SK-N-SH treated with all-trans-retinoic acid at 6 μM for 48 hours (cell line): Measurements from ENCODE around the gene DDN.

Experiments
- ATAC-seq: fragments of 200-7000 bp; cut with Tn5 transposase; 3 replicates; pipeline ENCODE4 v1.9.1; 2020; ENCODE audit warnings: mild to moderate bottlenecking, moderate library complexity
- ARNTL ChIP-seq: fragments of 450-650 bp; formaldehyde crosslinking; IDR thresholded peaks from 2 replicates; pipeline ENCODE4 v1.5.0; 2020; ENCODE audit warnings: low read depth, mild to moderate bottlenecking, moderate library complexity, borderline replicate concordance
- BACH2 ChIP-seq: fragments of 250-450 bp; sonication (Bioruptor Pico); IDR thresholded peaks from 2 replicates; pipeline ENCODE4 v1.9.0; 2021; ENCODE audit warnings: mild to moderate bottlenecking, borderline replicate concordance
- CSDC2 ChIP-seq: fragments of 250-450 bp; sonication (Bioruptor Pico); IDR thresholded peaks from 2 replicates; pipeline ENCODE4 v1.5.0; 2020; ENCODE audit warnings: mild to moderate bottlenecking, moderate library complexity
- ESRRG ChIP-seq: fragments of 250-450 bp; sonication (Bioruptor Pico); IDR thresholded peaks from 2 replicates; pipeline ENCODE4 v1.6.1; 2021; ENCODE audit warnings: mild to moderate bottlenecking
- GLIS3 ChIP-seq: fragments of 250-450 bp; sonication (Bioruptor Pico); IDR thresholded peaks from 2 replicates; pipeline ENCODE4 v1.5.0; 2020; ENCODE audit warnings: mild to moderate bottlenecking, moderate library complexity
- ISL1 ChIP-seq: fragments of 250-450 bp; sonication (Bioruptor Pico); IDR thresholded peaks from 2 replicates; pipeline ENCODE4 v2.1.2; 2022; ENCODE audit warnings: mild to moderate bottlenecking, moderate library complexity
- OSR1 ChIP-seq: fragments of 250-450 bp; sonication (Bioruptor Pico); IDR thresholded peaks from 2 replicates; pipeline ENCODE4 v1.8.0; 2022; ENCODE audit warnings: moderate library complexity, mild to moderate bottlenecking, inconsistent platforms
- SNAI2 ChIP-seq: fragments of 250-450 bp; sonication (Bioruptor Pico); IDR thresholded peaks from 2 replicates; pipeline ENCODE4 v1.5.0; 2020; ENCODE audit warnings: mild to moderate bottlenecking, moderate library complexity
- TOX ChIP-seq: fragments of 250-450 bp; sonication (Bioruptor Pico); IDR thresholded peaks from 2 replicates; pipeline ENCODE4 v1.8.0; 2021; ENCODE audit warnings: mild to moderate bottlenecking, moderate library complexity, borderline replicate concordance
- ZC3H10 ChIP-seq: fragments of 250-450 bp; sonication (Bioruptor Pico); IDR thresholded peaks from 2 replicates; pipeline ENCODE4 v1.5.1; 2021; ENCODE audit warnings: mild to moderate bottlenecking, moderate library complexity
- ZFP3 ChIP-seq: fragments of 250-450 bp; sonication (Bioruptor Pico); IDR thresholded peaks from 2 replicates; pipeline ENCODE4 v1.5.0; 2020; ENCODE audit warnings: mild to moderate bottlenecking, moderate library complexity
- ZFP30 ChIP-seq: fragments of 450-650 bp; formaldehyde crosslinking; IDR thresholded peaks from 2 replicates; pipeline ENCODE4 v1.5.0; 2022; ENCODE audit warnings: mild to moderate bottlenecking, moderate library complexity
- ZNF565 ChIP-seq: fragments of 450-650 bp; formaldehyde crosslinking; conservative IDR thresholded peaks from 2 replicates; pipeline ENCODE4 v1.5.0; 2020; ENCODE audit warnings: low read depth, mild to moderate bottlenecking, moderate library complexity
- ZNF70 ChIP-seq: fragments of 450-650 bp; formaldehyde crosslinking; IDR thresholded peaks from 2 replicates; pipeline ENCODE4 v1.5.0; 2020; ENCODE audit warnings: mild to moderate bottlenecking, moderate library complexity
- ZNF8 ChIP-seq: fragments of 450-650 bp; formaldehyde crosslinking; IDR thresholded peaks from 2 replicates; pipeline ENCODE4 v1.5.0; 2020; ENCODE audit warnings: mild to moderate bottlenecking, moderate library complexity
- TF ChIP-seq, protein P1 (sequence below): fragments of 250-450 bp; sonication (Bioruptor Pico); IDR thresholded peaks from 2 replicates; pipeline ENCODE4 v1.5.1; 2021; ENCODE audit warnings: mild to moderate bottlenecking, moderate library complexity
- TF ChIP-seq, protein P2 (sequence below): fragments of 250-450 bp; sonication (Bioruptor Pico); IDR thresholded peaks from 2 replicates; pipeline ENCODE4 v1.8.0; 2021; ENCODE audit warnings: low read depth, mild to moderate bottlenecking, moderate library complexity, borderline replicate concordance
- TF ChIP-seq, protein P3 (sequence below): fragments of 250-450 bp; sonication (Bioruptor Pico); IDR thresholded peaks from 2 replicates; pipeline ENCODE4 v1.8.0; 2020; ENCODE audit warnings: mild to moderate bottlenecking, moderate library complexity, borderline replicate concordance
- TF ChIP-seq, protein P4 (sequence below): fragments of 250-450 bp; sonication (Bioruptor Pico); IDR thresholded peaks from 2 replicates; pipeline ENCODE4 v1.5.0; 2020; ENCODE audit warnings: mild to moderate bottlenecking, moderate library complexity

The DDN gene

DNA sequence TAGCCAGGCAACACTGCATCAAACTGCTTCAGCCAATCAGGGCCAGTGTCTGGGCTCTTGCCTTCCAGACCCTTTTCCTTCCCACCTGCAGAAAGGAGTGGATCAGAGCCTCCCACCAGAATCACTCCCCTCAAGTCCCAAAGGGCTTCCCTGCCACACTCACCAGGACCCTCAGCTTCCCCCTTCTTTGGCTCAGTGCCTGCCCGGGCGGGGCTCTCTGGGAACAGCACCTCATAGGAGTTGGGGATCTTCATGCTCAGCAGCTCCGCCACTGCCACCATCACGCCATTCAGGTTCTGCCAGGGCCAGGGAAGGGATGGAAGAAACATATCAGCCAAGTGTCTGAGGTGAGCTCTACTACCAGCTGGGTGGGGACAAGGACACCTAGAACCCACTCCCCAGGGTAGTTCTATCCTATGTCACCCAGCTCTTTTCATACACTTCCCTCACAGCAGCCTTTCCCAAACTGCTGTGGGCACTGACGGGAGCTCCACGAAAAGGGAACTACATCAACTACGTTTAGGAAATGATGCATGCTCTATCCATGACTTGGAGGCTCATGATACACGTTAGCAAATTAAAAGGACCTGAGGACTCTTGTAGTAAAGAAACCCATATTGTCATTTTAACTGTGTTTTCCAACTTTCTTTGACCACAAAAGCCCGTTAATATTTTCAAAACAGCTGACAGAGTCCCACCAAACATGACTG, 28.8 kb upstream of the DDN start (continued):
- TF ChIP-seq, protein P1, sequence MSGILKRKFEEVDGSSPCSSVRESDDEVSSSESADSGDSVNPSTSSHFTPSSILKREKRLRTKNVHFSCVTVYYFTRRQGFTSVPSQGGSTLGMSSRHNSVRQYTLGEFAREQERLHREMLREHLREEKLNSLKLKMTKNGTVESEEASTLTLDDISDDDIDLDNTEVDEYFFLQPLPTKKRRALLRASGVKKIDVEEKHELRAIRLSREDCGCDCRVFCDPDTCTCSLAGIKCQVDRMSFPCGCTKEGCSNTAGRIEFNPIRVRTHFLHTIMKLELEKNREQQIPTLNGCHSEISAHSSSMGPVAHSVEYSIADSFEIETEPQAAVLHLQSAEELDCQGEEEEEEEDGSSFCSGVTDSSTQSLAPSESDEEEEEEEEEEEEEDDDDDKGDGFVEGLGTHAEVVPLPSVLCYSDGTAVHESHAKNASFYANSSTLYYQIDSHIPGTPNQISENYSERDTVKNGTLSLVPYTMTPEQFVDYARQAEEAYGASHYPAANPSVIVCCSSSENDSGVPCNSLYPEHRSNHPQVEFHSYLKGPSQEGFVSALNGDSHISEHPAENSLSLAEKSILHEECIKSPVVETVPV (CRISPR knock-in tag): no peak

DNA sequence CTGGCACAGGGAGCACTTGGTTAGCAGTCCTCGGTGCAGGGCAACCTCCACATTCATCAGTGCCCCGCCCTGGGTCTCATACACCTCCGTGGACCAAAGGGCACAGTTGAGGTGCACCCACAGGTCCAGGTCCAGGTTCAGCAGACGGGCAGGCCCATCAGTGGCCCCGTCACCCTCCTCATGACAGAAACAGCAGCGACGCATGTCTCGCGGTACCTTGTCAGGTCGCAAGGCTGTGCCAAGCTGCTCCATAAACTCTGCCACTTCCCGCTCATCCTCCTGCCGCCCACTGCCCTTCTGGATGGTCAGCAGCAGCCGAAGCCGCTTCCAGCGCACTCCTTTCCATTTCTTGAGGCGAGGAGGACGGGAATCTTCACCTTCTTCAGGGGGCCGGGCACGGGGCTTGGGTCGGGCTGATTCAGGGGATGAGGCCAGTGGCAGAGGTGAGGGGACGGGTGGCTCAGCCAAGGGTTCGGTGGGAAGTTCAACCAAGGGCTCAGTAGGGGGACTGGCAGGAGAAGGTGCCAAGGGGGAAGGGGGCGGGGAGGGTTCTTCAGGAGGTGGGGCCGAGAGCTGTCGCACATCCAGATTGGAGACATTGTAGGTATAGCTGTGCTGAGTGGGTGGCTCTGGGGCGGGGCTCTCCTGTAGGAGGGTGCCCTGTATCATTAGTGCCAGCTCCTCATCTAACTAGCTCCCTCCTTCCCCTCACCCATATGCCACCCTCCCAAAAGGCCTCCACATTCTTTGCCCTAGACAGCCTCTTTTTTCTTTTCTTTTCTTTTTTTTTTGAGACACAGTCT, 27.7 kb upstream of the DDN start:
- TF ChIP-seq ESRRG (no peak), GLIS3 (CRISPR knock-in tag) (no peak), ZNF70 (CRISPR knock-in tag) (no peak), ZFP30 (CRISPR knock-in tag) (no peak), CSDC2 (CRISPR knock-in tag) (no peak), ARNTL (CRISPR knock-in tag) (no peak)
- TF ChIP-seq, protein P2, sequence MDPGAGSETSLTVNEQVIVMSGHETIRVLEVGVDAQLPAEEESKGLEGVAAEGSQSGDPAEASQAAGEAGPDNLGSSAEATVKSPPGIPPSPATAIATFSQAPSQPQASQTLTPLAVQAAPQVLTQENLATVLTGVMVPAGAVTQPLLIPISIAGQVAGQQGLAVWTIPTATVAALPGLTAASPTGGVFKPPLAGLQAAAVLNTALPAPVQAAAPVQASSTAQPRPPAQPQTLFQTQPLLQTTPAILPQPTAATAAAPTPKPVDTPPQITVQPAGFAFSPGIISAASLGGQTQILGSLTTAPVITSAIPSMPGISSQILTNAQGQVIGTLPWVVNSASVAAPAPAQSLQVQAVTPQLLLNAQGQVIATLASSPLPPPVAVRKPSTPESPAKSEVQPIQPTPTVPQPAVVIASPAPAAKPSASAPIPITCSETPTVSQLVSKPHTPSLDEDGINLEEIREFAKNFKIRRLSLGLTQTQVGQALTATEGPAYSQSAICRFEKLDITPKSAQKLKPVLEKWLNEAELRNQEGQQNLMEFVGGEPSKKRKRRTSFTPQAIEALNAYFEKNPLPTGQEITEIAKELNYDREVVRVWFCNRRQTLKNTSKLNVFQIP (CRISPR knock-in tag): no peak
- TF ChIP-seq, protein P3, sequence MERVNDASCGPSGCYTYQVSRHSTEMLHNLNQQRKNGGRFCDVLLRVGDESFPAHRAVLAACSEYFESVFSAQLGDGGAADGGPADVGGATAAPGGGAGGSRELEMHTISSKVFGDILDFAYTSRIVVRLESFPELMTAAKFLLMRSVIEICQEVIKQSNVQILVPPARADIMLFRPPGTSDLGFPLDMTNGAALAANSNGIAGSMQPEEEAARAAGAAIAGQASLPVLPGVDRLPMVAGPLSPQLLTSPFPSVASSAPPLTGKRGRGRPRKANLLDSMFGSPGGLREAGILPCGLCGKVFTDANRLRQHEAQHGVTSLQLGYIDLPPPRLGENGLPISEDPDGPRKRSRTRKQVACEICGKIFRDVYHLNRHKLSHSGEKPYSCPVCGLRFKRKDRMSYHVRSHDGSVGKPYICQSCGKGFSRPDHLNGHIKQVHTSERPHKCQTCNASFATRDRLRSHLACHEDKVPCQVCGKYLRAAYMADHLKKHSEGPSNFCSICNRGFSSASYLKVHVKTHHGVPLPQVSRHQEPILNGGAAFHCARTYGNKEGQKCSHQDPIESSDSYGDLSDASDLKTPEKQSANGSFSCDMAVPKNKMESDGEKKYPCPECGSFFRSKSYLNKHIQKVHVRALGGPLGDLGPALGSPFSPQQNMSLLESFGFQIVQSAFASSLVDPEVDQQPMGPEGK (CRISPR knock-in tag): no peak
- TF ChIP-seq, protein P4, sequence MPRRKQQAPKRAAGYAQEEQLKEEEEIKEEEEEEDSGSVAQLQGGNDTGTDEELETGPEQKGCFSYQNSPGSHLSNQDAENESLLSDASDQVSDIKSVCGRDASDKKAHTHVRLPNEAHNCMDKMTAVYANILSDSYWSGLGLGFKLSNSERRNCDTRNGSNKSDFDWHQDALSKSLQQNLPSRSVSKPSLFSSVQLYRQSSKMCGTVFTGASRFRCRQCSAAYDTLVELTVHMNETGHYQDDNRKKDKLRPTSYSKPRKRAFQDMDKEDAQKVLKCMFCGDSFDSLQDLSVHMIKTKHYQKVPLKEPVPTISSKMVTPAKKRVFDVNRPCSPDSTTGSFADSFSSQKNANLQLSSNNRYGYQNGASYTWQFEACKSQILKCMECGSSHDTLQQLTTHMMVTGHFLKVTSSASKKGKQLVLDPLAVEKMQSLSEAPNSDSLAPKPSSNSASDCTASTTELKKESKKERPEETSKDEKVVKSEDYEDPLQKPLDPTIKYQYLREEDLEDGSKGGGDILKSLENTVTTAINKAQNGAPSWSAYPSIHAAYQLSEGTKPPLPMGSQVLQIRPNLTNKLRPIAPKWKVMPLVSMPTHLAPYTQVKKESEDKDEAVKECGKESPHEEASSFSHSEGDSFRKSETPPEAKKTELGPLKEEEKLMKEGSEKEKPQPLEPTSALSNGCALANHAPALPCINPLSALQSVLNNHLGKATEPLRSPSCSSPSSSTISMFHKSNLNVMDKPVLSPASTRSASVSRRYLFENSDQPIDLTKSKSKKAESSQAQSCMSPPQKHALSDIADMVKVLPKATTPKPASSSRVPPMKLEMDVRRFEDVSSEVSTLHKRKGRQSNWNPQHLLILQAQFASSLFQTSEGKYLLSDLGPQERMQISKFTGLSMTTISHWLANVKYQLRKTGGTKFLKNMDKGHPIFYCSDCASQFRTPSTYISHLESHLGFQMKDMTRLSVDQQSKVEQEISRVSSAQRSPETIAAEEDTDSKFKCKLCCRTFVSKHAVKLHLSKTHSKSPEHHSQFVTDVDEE (CRISPR knock-in tag): no peak
- ATAC-seq: no peak

DNA sequence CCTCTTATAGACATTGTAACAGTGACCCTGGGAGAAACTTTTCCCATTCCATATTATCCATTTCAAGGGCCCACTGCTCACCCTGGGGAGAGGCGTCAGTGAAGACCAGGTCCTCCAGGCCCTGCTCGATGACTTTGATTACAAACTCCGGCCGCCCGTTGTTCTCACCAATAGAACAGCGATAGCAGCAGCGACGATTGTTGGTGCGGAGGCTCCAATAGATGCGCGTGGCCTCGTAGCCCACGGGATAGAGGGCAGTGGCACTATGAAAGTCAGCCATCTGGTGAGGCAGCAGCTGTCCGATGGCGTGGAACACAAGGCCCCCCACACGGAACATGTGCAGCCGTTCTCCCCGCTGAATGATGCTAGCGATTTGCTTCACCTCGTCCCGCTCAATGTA, 26.9 kb upstream of the DDN start:
- TF ChIP-seq ZNF70 (CRISPR knock-in tag): no peak
- TF ChIP-seq TOX (CRISPR knock-in tag): no peak
- no peak for TF ChIP-seq ZNF565 (CRISPR knock-in tag)
- TF ChIP-seq ESRRG: no peak
- TF ChIP-seq ARNTL (CRISPR knock-in tag): no peak
- TF ChIP-seq, protein P3 (CRISPR knock-in tag): no peak
- TF ChIP-seq ZC3H10 (CRISPR knock-in tag): no peak
- ATAC-seq: no peak

DNA sequence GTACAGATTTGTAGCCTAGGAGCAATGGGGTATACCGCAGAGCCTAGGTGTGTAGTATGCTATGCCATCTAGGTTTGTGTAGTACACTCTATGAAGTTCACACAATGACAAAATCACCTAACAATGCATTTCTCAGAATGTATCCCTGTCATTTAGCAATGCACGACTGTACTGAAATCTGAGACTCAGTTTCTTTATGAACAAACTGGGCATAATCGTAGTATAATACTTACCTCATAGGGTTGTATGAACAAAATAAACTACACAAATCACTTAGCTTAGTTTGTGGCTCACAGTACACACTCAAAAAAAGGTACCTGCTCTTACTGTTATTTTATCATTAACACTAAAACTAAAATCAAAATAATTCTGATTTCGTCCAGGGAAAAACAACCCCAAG, 26.3 kb upstream of the DDN start:
- no peak for ATAC-seq
- TF ChIP-seq ZNF70 (CRISPR knock-in tag): no peak
- no peak for TF ChIP-seq TOX (CRISPR knock-in tag)
- TF ChIP-seq CSDC2 (CRISPR knock-in tag): no peak
- TF ChIP-seq ESRRG: no peak
- TF ChIP-seq, protein P1 (CRISPR knock-in tag): no peak
- no peak for TF ChIP-seq ISL1
- no peak for TF ChIP-seq ZNF8 (CRISPR knock-in tag)
- no peak for TF ChIP-seq GLIS3 (CRISPR knock-in tag)
- no peak for TF ChIP-seq ZFP3 (CRISPR knock-in tag)
- no peak for TF ChIP-seq BACH2
- TF ChIP-seq, protein P2 (CRISPR knock-in tag): no peak
- no peak for TF ChIP-seq ZC3H10 (CRISPR knock-in tag)
- TF ChIP-seq OSR1 (CRISPR knock-in tag): no peak
- TF ChIP-seq SNAI2 (CRISPR knock-in tag): no peak
